IPS DF 4.7 (cell line): Measurements from ENCODE around the gene DNAH9.
"Not testable (repeated sequence)": the region's sequence is repeated elsewhere in the genome, so short reads cannot be mapped to it uniquely, and the experiment has no call there.

Experiments used
- DNase-seq: peaks from one replicate; pipeline ENCODE4 v3.0.0-alpha.2; 2013; ENCODE audit warnings: low spot score; ENCODE audit errors: extremely low read depth

The DNAH9 gene

DNA sequence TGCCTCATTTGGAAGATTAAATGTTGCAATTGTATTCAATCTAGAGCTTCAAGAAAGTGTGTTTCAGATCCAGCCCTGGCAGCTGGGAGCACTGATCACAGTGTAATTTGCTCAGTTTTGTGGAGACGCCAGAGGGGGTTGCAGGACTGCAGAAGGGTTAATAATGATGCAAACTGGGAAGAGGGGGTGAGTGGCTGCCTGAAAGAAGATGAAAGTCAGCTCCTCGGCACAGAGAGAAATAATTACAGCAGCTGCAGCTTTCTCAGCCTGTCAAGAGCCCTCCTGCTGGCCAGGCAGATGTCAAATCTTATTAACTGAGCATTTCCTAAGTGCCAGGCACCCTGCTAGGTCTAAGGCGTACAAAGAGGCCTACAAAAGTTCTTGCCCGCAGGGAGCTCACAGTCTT lies 301.3 kb downstream of the DNAH9 start:
- DNase-seq = no peak

DNA sequence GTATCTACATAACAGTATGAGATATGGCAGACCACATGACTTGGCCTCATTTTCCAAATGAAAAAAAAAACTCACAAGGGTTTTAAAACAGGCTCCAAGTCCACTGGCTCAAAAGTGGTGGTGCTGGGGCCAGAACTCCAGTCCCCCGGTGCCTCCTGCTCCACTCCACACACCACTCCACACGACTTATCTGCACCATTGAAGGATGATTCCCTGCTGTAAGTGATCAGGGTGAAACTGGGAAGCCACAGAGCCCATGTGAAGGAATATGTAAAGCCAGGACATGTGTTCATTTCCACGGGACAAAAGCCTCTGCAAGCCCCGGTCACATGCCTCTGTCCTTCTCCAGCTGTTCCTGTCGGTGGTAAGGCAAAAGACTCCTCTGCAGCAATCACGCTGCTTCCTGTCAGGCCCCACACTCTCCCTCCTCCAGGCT lies 301.8 kb downstream of the DNAH9 start:
- no peak for DNase-seq

DNA sequence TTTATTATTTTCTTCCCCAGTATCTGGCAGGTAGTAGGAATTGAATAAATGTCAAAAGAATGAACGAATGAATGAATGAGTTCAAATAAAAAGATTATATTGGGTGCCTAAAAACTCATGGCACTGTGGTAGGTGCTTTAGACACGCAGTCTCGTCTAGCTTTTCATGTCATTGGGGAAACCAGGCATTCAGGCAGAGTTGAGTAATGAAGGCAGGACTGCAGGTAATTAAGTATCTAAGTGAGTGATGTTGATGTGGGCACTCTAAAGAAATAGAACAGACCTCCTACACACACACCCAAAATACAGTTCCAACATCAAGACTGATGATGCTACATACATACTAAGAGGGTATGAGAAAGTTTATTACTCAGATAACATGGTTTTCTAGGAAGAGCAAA lies 302.4 kb downstream of the DNAH9 start:
- DNase-seq = no peak

DNA sequence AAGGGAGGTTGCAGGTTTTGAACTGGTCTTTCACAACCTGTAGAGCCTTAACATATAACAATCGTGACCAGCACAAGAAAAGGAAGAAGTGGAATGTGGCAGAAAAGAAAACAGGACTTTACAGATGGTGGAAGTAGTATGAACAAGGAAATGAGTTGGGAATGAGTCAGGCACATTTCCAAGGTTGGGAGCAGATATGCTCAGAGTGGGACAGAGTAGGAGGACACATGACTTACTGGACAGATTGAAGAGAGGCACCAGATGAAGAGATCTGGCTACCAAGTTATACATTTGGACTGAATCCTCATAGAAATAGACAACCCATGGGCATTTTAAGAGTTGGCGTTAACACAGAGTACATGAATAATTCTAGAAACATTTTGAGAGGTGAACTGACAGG lies 303.7 kb downstream of the DNAH9 start:
- no peak for DNase-seq

DNA sequence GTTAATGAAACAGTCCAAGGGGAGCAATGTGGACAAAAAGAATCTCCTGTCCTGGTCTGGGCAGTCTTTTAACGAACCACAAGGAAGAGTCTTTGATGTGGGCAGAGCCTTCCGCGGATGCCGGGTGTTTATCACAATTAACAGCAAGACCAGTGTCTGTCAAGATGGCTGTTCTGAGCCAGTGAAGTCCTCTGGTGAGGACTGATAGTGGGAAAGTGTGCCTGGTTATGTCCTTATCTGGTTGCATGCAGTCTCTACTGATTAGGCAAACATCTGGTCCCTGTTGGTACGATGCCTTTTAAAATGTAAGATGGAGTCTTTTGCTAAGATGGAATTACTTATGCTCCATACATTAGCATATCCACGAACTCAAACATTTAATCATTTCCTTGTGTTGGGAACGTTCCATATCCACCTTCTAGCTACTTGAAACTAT lies 310.5 kb downstream of the DNAH9 start:
- DNase-seq = no peak

DNA sequence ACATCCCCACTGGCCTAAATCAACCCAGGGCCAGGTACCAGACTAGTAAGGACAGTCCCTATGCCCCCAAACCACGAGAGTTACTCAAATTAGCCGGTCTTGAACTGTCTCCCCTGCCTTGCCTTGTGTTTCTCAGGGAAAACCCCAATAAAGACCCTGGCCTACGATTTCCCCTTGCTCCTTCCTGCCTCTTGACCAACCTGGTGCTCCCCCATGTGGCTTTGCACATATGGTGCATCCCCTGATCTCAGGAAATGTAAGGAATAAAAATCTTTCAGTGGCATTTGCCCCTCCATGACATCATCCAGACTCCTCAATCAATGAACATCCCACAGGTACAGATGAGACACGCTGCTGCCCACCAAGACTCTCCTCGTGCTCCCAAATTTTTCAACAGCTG lies 311.1 kb downstream of the DNAH9 start:
- DNase-seq = no peak

DNA sequence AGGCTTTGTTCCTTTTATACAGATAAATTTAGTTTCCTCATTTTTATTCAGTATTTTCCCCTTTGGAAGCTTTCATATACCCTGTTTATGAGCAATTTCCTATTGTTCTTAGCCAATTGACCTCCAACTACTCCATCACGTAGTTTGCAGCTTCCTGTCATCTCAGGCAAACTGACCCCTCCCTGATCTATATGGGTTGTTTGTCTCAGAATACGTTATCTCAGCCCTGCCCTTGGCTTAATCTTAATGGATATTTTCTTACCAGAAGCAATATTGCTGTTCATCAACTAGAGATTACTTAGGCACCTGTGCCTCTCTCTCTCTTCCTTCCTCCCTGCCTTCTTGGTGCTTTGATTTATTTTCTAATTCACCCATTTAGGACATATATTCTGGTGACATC lies 317.8 kb downstream of the DNAH9 start:
- no peak for DNase-seq

DNA sequence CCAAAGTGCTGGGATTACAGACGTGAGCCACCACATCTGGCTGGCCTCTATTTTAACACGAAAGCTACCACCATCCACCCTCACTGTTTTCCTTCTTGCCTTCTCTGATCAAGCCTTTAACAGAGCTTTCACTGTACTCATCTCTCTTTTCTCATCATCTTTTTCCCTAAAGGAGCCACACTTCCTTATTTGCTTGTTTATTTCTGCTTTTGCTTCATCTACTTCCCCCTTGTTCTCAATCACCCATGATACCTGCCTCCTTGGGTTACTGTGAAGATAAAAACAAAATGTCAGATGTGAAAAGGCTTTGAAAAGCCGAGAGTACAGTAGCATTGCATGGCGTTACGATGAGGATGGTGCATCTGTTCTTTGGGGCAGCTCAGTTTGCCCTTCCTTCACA lies 319.1 kb downstream of the DNAH9 start:
- no peak for DNase-seq

DNA sequence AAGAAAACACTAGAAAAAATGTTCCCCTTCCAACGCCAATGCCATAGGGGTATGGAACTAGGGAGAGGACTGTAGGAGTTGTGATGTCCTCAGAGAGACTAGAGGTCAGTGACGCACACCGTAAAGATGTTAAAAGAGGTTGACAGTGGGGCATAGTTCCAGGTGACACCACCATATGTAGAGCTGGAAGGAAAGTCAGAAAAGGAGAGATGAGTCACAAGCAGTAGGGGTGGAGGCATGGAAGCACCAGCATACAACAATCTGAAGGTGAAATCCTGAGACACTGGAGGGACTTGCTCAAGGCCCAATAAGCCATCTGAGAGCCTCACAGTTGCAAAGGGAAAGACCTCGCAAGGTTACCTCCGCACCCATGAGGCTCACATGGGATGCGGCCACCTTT lies 323.0 kb downstream of the DNAH9 start:
- no peak for DNase-seq

DNA sequence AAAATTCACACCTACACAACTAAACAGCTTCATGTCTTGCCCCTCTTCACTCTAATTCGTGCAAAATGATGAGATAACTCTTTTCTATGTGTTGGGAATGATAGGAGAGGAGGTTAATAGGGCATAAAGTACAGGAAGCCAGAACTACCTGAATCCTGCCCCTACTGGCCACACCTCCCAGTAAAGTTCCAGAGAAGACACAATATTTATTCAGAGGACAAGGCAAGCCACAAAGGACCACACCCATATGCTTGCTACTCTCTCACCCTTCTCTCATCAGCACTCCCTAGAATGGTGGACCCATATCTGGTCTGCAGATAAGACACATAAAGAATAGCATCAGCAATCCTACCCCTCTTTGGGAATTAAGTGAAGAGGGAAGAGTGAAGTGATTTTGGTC lies 324.4 kb downstream of the DNAH9 start:
- DNase-seq = no peak

DNA sequence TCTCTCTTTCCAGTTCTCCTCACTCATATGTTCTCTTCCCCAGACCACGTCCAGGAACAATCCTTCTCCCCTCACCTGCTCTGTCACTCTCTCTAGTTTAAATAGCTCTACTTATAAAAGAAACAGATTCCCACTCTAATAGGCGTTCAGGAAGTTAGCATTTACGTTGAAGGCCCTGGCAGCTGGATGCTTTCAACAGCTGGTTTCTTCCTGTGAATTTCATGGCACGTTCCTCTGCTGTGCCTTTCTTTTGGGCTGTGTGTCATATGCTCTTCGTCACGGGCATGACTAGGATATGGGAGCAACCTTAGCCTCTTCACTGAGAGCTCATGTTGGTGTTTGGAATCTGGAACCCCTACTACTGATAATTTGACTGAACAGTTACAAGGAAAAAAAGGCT lies 325.8 kb downstream of the DNAH9 start:
- no peak for DNase-seq

DNA sequence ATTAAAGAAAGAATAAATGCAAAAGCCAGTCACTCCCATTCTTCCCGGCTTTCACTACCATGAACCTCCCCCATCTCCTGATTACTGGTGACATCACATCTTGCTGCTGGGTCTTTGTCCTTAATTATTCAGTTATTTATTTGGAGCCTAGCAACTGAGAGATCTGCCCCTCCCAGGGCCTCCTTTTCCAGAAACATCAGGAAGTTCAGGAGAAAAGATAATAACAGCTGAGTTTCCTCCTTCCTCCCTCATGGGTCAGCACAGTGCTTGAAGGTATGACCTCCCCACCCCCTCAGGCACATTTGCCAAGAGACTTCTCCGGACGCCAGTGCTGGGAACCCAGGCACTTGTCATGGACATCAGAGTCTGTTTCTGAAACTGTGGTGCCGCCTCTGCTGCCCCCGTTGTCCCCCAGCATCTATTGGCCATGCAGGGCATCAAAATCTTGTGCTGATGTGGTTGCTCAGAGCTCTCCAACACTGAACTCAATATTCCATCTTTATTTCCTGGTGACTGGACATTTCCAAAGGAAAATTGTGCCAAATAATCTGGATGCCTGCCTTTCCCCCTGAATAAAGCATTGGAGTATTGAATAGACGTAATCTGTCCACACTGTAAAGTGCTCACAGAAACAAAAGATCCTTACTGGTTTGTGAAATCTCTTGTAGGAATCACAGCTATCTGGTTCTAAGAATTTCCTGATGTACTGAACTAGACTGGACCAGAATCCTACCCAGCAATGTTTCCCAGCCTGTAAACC lies 327.2 kb downstream of the DNAH9 start:
- no peak for DNase-seq

DNA sequence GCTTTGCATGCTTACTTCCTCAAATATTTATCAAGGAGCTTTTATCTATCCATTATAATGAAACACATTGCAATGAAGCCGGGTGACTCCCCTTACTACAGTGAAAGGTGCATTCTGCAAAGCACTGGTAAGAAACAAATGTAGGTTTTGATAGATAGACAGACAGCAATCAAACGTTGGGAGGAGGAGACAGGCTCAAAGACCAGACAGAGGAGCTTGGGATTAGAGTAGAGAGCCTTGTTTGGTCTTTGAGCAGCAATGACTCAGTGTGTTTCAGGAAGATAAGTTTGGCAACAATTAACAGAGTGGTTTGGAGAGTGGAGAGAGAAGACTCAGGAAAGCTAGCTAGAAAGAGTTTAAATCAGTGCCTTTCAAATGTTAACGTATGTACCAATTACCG lies 330.2 kb downstream of the DNAH9 start:
- DNase-seq = no peak

DNA sequence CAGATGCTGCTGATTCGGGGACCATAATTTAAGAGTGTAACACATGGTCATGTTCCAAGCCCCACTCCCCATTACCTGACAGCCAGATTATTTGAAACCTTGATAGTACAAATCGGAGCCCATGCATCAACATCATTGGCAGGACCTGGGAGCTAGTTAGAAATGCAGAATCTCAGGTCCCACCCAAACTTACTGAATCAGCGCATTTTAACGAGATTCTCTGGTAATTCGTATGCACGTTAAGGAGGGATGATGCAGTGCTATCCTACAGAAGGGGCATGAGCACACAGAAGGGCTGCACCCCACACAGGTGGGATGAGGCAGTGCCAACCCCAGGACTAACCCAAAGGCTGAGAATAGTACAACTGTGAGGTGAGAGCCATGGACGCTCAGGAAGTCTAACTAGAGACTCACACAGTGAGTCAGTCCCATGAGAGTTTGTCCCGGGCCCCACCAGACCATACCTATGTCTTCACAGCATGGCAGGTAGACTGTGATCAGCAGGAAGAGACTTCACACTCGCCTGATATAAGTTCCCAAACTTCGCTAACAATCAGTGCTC lies 334.1 kb downstream of the DNAH9 start:
- DNase-seq = no peak

DNA sequence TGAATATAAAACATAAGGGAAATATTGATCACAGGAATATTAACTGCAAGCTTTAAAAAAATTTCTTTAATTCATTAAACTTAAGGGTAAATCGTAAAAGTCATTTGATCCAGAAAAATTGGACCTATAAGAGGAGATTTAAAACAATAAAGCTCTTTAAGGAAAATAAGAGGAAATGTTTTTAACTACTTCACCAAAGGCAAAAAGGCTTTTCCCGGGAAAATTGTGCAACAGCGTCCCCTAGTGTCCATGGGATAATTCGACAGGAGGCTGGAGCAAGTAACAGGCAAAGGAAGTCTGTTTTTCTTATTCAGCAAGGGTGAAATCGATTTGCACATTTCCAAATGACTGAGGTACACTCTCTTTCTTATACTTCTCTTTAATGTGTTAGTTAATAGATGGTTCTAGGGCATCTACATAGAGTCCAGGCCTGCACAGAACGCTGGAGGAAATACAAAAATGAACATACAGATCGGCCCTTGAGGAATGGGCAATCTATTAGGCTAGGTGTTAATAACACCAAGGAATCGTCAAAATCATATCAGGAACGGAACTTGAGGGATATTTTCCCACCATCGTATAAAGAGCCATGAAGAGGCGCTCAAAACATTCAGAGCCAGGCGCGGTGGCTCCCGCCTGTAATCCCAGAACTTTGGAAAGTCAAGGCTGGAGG lies 337.6 kb downstream of the DNAH9 start:
- no peak for DNase-seq

DNA sequence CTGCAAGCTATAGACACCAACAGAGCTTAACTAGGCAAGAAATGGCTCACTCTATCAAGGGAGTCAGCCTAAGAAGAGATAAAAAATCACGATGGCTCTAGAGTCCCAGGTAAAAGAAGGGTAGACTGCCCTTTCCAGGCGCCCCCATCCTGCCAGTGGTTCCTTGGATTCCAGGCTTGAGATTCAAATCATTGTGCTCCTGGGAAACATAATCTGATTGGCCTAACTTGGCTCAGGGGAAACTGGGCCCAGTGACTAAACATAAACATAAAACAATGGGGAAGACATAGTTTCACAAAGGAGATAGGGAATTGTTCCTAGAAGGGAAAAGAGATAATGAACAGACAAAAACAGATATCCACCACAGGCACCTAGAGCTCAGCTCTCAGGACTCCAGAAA lies 342.6 kb downstream of the DNAH9 start:
- DNase-seq = no peak

DNA sequence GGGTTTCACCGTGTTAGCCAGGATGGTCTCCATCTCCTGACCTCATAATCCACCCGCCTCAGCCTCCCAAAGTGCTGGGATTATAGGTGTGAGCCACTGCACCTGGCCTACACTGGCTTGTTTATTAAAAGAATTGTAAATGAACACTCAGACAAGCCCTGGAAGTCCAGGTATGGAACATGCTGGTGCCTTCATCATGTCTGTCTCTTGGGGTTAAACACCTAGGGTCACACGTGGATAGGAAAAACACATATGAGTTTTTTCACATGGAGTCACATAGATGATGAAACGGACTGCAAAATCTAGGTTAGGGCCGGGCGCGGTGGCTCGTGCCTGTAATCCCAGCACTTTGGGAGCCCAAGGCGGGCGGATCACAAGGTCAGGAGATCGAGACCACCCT lies 344.8 kb downstream of the DNAH9 start:
- not testable (repeated sequence) for DNase-seq

DNA sequence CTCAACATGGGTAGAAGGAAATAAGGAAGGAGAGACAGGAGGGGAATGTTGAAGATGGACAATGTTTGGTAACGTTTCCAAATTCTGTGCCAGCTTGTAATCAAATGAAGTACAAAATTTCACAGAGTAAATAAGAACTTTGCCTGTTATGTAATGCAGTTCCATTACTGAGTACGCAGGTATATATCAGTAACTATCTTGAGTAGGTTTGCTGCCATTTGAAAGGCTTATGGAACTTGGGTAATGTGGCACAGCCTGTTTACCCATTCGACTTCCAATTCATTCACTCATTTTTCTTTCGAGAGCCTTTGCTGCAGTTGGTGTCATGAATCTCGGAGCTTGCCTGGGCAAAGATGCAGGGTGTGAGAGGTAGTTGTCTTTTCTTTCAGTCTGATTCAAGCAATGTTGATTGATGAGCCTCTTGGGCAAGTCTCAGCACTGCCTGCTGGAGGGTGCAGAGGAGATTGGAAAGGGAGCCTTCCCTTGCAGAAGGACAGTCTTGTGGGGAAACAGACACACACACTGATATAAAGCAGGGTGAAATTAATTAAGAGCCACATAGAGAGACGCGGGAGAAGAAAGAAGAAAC lies 345.6 kb downstream of the DNAH9 start:
- DNase-seq = no peak

DNA sequence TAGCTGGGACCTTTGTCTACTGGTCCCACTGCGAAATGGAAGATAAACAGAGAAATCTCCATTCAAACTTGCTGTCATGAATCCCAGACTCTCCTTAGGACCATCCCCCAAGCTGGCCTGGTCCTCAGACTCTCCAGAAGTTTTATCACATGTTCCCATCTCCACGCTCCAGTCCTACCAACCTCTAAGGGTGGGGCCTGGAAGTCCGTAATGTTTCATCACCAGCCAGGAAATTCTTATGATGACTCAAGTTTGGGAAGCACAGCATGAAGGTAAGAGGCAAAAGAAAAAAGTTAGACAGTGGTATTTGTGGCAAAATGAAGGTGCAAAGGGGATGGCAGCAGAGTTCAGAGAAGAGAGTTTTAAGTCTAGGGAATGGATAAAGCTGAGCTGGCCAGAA lies 346.3 kb downstream of the DNAH9 start:
- no peak for DNase-seq

DNA sequence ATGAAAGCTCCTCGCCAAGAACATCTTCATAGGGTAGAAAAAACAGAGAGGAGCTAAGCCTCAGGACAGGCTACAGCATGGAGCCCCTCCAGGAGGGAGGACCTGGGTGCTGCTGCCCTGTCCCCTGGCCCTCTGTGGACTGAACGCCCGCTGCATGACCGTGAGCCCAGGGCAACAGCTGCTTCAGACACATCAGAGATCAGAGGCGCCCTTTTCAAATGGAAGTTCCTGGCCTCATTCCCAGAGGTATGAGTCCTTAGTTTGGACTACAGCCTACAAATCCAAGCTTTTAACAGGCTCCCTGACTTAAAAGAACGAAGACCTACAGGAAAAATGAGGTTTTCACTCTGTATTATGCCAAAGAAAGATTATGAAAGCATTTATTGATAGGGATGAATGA lies 350.5 kb downstream of the DNAH9 start:
- no peak for DNase-seq

DNA sequence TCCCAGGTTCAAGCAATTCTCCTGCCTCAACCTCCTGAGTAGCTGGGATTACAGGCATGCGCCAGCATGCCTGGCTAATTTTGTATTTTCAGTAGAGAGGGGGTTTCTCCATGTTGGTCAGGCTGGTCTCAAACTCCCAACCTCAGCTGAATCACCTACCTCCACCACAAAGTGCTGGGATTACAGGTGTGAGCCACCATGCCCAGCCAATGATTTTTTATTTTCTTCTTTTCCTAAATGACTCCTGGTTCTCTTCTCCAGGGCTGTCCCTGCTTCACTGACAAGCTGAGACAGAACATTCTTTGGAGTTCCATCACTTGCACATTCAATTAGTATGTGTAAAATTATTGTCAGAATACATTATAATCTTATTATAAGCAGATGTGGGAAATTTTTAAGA lies 351.3 kb downstream of the DNAH9 start:
- DNase-seq = not testable (repeated sequence)

DNA sequence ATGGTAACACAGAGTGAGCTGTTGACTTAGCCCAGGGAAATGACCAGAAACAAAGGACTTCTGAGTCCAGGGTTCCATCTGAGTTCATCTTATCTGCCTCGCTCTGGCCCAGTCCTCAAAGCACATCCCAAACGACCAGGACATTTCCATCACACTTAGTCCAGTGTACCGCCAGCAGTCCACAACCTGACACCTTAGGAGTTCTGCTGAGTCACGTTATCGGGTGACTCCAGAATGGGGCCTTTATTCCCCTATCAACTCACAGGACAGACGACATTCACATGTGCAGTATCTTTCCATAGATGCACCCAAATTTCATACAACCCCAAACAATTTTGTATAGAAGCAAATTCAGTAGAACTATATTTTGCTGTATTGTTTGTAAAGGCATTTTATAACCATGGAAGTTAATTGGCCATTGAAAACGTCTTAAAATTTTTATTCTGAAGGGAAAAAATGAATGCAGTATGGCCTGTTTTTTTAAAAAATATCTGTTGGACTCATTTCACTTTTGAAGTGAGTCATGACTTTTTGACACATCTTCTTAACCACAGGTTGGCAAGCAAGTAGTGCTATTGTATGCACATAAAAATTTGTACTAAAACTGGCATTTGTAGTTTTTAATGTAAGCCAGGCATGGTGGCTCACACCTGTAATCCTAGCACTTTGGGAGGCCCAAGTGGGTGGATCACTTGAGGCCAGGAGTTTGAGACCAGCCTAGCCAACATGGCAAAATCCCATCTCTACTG lies 352.7 kb downstream of the DNAH9 start:
- no peak for DNase-seq
